Measurements from ENCODE around the gene RAB3D. TPM values are rescaled to one million over a fixed set of nuclear protein-coding genes. Genes with fewer than 3 reads are reported as not detected.

Gene RAB3D
- total RNA-seq, 3 donors from 2014 or later: 4.0 to 4.5 (median 4.3) TPM

GRCh38 chr19:11306337-11306736 is 33.1 kb downstream of the RAB3D start:
- ATAC-seq: no peak

DNA sequence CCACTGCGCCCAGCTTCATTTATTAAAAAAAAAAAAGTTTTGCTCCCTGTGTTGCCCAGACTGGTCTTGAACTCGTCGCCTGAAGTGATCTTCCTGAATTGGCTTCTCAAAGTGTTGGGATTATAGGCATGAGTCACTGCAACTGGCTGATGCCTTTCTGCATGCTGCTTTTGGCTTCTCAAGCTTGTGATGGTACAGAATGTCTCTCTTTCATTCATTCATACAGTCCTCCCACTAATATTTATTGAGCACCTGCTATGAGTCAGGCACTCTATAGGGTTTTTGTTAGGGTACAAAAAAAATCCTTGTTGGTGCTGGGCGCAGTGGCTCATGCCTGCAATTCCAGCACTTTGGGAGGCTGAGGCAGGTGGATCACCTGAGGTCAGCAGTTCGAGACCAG is 34.5 kb downstream of the RAB3D start:
- DNase-seq: no peak
- H3K9me3 Mint-ChIP-seq: no peaks in the 10 kb centered on the region
- H3K36me3 Mint-ChIP-seq (ENCODE audit: insufficient read depth): no peaks in the 10 kb centered on the region
- no peak for ATAC-seq
- H3K4me3 Mint-ChIP-seq: no peak overlapping the region
- no peaks in the 10 kb centered on the region for H3K4me1 Mint-ChIP-seq (ENCODE audit: low read depth)
- peaks cover 14% of the 10 kb centered on the region for H3K27me3 Mint-ChIP-seq (ENCODE audit: low read depth)

More at GRCh38 chr19:11306337-11306736, 33.1 kb downstream of the RAB3D start:
- H3K4me3 Mint-ChIP-seq: no peak overlapping the region
- no peaks in the 10 kb centered on the region for H3K4me1 Mint-ChIP-seq (ENCODE audit: low read depth)
- H3K27me3 Mint-ChIP-seq (ENCODE audit: low read depth): peaks cover 14% of the 10 kb centered on the region
- DNase-seq: no peak
- no peaks in the 10 kb centered on the region for H3K9me3 Mint-ChIP-seq
- H3K36me3 Mint-ChIP-seq (ENCODE audit: insufficient read depth): no peaks in the 10 kb centered on the region

DNA sequence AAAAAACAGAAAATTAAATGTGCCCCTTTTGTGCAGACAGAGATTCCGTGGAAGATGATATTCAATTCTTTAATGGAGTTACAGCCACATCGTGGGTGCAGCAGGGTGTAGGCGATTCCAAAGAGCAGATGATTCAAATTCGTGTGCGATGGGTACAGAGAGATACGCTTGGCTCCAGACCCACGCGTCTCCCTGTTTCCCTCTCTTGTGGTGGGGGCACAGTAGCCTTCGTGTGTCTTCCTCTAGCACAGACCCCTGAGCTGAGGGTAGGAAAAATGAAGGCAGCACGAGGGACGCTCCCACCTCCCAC is 38.7 kb downstream of the RAB3D start:
- no peaks in the 10 kb centered on the region for H3K9me3 Mint-ChIP-seq
- H3K4me1 Mint-ChIP-seq (ENCODE audit: low read depth): no peaks in the 10 kb centered on the region
- DNase-seq (no peak), ATAC-seq (no peak)
- no peaks in the 10 kb centered on the region for H3K36me3 Mint-ChIP-seq (ENCODE audit: insufficient read depth)
- H3K27me3 Mint-ChIP-seq (ENCODE audit: low read depth): peaks cover 8% of the 10 kb centered on the region
- no peak overlapping the region for H3K4me3 Mint-ChIP-seq

GRCh38 chr19:11299946-11300810 is 39.3 kb downstream of the RAB3D start:
- H3K36me3 Mint-ChIP-seq (ENCODE audit: insufficient read depth): no peaks in the 10 kb centered on the region
- DNase-seq (no peak), ATAC-seq (no peak)
- peaks cover 9% of the 10 kb centered on the region for H3K27me3 Mint-ChIP-seq (ENCODE audit: low read depth)
- H3K9me3 Mint-ChIP-seq: no peaks in the 10 kb centered on the region
- no peaks in the 10 kb centered on the region for H3K4me1 Mint-ChIP-seq (ENCODE audit: low read depth)
- H3K4me3 Mint-ChIP-seq: no peak overlapping the region

GRCh38 chr19:11296264-11296663 is 43.2 kb downstream of the RAB3D start:
- Mint-ChIP-seq H3K27me3 (ENCODE audit: low read depth) (peaks cover 14% of the 10 kb centered on the region), H3K9me3 (no peaks in the 10 kb centered on the region), H3K4me1 (ENCODE audit: low read depth) (peaks cover 9% of the 10 kb centered on the region), H3K36me3 (ENCODE audit: insufficient read depth) (no peaks in the 10 kb centered on the region), H3K4me3 (no peak overlapping the region)
- DNase-seq (no peak), ATAC-seq (no peak)

DNA sequence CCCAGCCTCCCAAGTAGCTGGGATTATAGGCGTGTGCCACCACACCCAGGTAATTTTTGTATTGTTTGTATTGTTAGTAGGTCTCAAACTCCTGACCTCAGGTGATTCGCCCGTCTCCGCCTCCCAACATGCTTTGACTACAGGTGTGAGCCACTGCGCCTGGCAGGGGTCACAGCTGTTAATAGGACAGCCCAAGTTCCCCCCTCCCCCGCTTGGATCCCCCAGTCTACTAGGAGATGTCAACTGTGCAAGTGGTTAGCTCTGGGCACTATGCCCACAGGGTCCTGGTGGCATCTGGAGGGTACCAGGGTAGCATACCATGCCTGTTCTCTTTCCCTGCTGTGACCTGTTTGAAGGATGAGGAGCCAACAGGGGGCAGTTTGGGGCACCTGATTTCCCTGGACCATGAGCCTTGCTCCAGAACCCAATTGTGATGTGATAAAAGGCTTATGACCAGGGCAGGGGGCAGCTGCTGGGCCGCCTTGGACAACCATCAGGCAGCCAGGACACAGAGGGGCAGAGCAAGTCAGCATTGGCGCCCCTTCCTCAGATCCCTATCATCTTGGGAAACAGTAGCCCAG is 43.7 kb downstream of the RAB3D start, which contains the start of gene TSPAN16:
Gene TSPAN16, plus strand, starts transcription at position 496 of the 581 bp plus-strand sequence. CDS start 138 bp downstream, outside the sequence.
- no peak for ATAC-seq

GRCh38 chr19:11295180-11295579 is 44.3 kb downstream of the RAB3D start:
- ATAC-seq (no peak), DNase-seq (no peak)
- Mint-ChIP-seq H3K4me1 (ENCODE audit: low read depth) (peaks cover 9% of the 10 kb centered on the region), H3K27me3 (ENCODE audit: low read depth) (peaks cover 20% of the 10 kb centered on the region), H3K9me3 (no peaks in the 10 kb centered on the region), H3K36me3 (ENCODE audit: insufficient read depth) (no peaks in the 10 kb centered on the region), H3K4me3 (no peak overlapping the region)

More for the DNA sequence above, 43.7 kb downstream of the RAB3D start, which contains the start of gene TSPAN16:
- Mint-ChIP-seq H3K27me3 (ENCODE audit: low read depth) (peaks cover 17% of the 10 kb centered on the region), H3K36me3 (ENCODE audit: insufficient read depth) (no peaks in the 10 kb centered on the region), H3K4me3 (no peak within 1 kb of the TSS), H3K4me1 (ENCODE audit: low read depth) (peaks cover 9% of the 10 kb centered on the region), H3K9me3 (no peaks in the 10 kb centered on the region)
- no peak for DNase-seq

- peak; percentile 99 to 100 for ATAC-seq
- peaks cover 28% of the 10 kb centered on the region for H3K27me3 Mint-ChIP-seq (ENCODE audit: low read depth)
- no peaks in the 10 kb centered on the region for H3K9me3 Mint-ChIP-seq
- no peaks in the 10 kb centered on the region for H3K36me3 Mint-ChIP-seq (ENCODE audit: insufficient read depth)
- no peak overlapping the region for H3K4me3 Mint-ChIP-seq
- peaks cover 9% of the 10 kb centered on the region for H3K4me1 Mint-ChIP-seq (ENCODE audit: low read depth)
- peak; percentile 70 for DNase-seq
Observed at GRCh38 chr19:11293433-11294389, 45.7 kb downstream of the RAB3D start.

GRCh38 chr19:11291991-11292390 is 47.5 kb downstream of the RAB3D start:
- Mint-ChIP-seq H3K4me3 (no peak overlapping the region), H3K4me1 (ENCODE audit: low read depth) (peaks cover 9% of the 10 kb centered on the region), H3K36me3 (ENCODE audit: insufficient read depth) (no peaks in the 10 kb centered on the region)

GRCh38 chr19:11291415-11291814 is 48.0 kb downstream of the RAB3D start:
- H3K36me3 Mint-ChIP-seq (ENCODE audit: insufficient read depth): no peaks in the 10 kb centered on the region
- DNase-seq: no peak
- H3K27me3 Mint-ChIP-seq (ENCODE audit: low read depth): peaks cover 36% of the 10 kb centered on the region
- ATAC-seq: no peak
- H3K4me3 Mint-ChIP-seq: no peak overlapping the region
- H3K9me3 Mint-ChIP-seq: no peaks in the 10 kb centered on the region
- H3K4me1 Mint-ChIP-seq (ENCODE audit: low read depth): peaks cover 9% of the 10 kb centered on the region

More at GRCh38 chr19:11291991-11292390, 47.5 kb downstream of the RAB3D start:
- peaks cover 35% of the 10 kb centered on the region for H3K27me3 Mint-ChIP-seq (ENCODE audit: low read depth)
- no peaks in the 10 kb centered on the region for H3K9me3 Mint-ChIP-seq
- DNase-seq: no peak
- no peak for ATAC-seq

DNA sequence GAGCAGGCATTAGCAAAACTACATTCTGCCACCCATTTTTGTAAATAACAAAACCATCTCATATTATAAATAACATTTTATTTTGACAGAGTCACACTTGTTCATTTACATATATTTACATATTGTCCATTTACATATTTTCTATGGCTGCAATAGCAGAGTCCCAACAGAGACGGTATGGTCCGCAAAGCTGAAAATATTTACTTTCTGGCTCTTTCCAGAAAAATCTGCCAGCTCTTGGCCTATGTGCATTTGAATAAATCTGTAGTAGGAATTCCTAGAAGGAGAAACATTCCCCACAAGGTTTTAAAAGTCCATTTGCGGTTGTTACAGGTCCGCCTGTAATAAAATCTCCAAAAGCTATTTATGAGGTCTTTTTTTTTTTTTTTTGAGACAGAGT is 49.2 kb downstream of the RAB3D start:
- H3K4me1 Mint-ChIP-seq (ENCODE audit: low read depth): peaks cover 9% of the 10 kb centered on the region
- H3K9me3 Mint-ChIP-seq: no peaks in the 10 kb centered on the region
- ATAC-seq (no peak), DNase-seq (no peak)
- H3K4me3 Mint-ChIP-seq: no peak overlapping the region
- H3K27me3 Mint-ChIP-seq (ENCODE audit: low read depth): peaks cover 37% of the 10 kb centered on the region
- no peaks in the 10 kb centered on the region for H3K36me3 Mint-ChIP-seq (ENCODE audit: insufficient read depth)

DNA sequence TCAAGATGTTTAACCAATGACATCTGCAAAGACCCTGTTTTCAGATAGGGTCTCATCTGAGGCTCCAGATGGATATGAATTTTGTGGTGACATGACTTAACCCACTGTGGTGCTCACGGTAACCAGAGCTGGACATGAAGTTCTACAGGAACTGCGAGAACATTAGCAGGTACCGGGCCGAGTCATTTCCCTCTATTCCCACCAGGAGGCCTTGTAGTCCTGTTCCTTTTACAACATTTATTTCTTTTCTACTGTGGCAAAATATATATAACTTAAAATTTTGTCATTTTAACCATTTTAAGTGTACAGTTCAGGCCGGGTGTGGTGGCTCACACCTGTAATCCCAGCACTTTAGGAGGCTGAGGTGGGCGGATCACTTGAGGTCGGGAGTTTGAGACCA is 51.1 kb downstream of the RAB3D start:
- H3K27me3 Mint-ChIP-seq (ENCODE audit: low read depth): peaks cover 36% of the 10 kb centered on the region
- no peaks in the 10 kb centered on the region for H3K9me3 Mint-ChIP-seq
- ATAC-seq (no peak), DNase-seq (no peak)
- peaks cover 1% of the 10 kb centered on the region for H3K4me1 Mint-ChIP-seq (ENCODE audit: low read depth)
- no peak overlapping the region for H3K4me3 Mint-ChIP-seq
- H3K36me3 Mint-ChIP-seq (ENCODE audit: insufficient read depth): no peaks in the 10 kb centered on the region

- H3K36me3 Mint-ChIP-seq (ENCODE audit: insufficient read depth): no peaks in the 10 kb centered on the region
- ATAC-seq (no peak), DNase-seq (no peak)
- no peaks in the 10 kb centered on the region for H3K9me3 Mint-ChIP-seq
- peaks cover 48% of the 10 kb centered on the region for H3K27me3 Mint-ChIP-seq (ENCODE audit: low read depth)
- no peak overlapping the region for H3K4me3 Mint-ChIP-seq
- peaks cover 3% of the 10 kb centered on the region for H3K4me1 Mint-ChIP-seq (ENCODE audit: low read depth)
Observed at GRCh38 chr19:11286312-11286974, 53.0 kb downstream of the RAB3D start.

- Mint-ChIP-seq H3K9me3 (no peaks in the 10 kb centered on the region), H3K36me3 (ENCODE audit: insufficient read depth) (no peaks in the 10 kb centered on the region), H3K4me1 (ENCODE audit: low read depth) (peaks cover 8% of the 10 kb centered on the region), H3K27me3 (ENCODE audit: low read depth) (peaks cover 36% of the 10 kb centered on the region), H3K4me3 (no peak overlapping the region)
- DNase-seq (no peak), ATAC-seq (no peak)
Observed at GRCh38 chr19:11284515-11284914, 54.9 kb downstream of the RAB3D start.
